GM19193 (cell line): ENCODE results near the gene KIF14.

Source experiments
- POLR2A ChIP-seq: IDR thresholded peaks from 4 replicates; pipeline ENCODE4 v1.6.1; 2011; ENCODE audit not compliant: insufficient read depth, insufficient read length; ENCODE audit errors: extremely low read depth

KIF14 gene

GRCh38 chr1:200528858-200529606 lies 91.5 kb downstream of the KIF14 start:
- TF ChIP-seq POLR2A: no peak

GRCh38 chr1:200527670-200528069 lies 92.9 kb downstream of the KIF14 start:
- no peak for TF ChIP-seq POLR2A

- no peak for TF ChIP-seq POLR2A
Observed at GRCh38 chr1:200526709-200527612, 93.6 kb downstream of the KIF14 start.

- TF ChIP-seq POLR2A: no peak
Observed at GRCh38 chr1:200525090-200525987, 95.2 kb downstream of the KIF14 start.

GRCh38 chr1:200524092-200524491 lies 96.5 kb downstream of the KIF14 start:
- no peak for TF ChIP-seq POLR2A

GRCh38 chr1:200520735-200521134 lies 99.8 kb downstream of the KIF14 start:
- no peak for TF ChIP-seq POLR2A

GRCh38 chr1:200518524-200518923 lies 102.0 kb downstream of the KIF14 start:
- no peak for TF ChIP-seq POLR2A

GRCh38 chr1:200512191-200512590 lies 108.4 kb downstream of the KIF14 start:
- no peak for TF ChIP-seq POLR2A

GRCh38 chr1:200510228-200510623 lies 110.3 kb downstream of the KIF14 start:
- no peak for TF ChIP-seq POLR2A

- TF ChIP-seq POLR2A: no peak
Observed at GRCh38 chr1:200506471-200506870, 114.1 kb downstream of the KIF14 start.

GRCh38 chr1:200505257-200505656 lies 115.3 kb downstream of the KIF14 start:
- TF ChIP-seq POLR2A: no peak
